Keratinocyte (primary cell): ENCODE data around the gene SMYD3. TPM values are rescaled to one million over a fixed set of nuclear protein-coding genes. Genes with fewer than 3 reads are reported as not detected.
A peak's percentile ranks its signal among the peaks of the same experiment; 100 is the strongest.

Experiments
- DNase-seq: peaks from one replicate; pipeline ENCODE4 v3.0.0-alpha.2; 2011; ENCODE audit warnings: low read depth, missing footprints, low spot score
- FAIRE-seq: peaks from 2 replicates; lab custom pipeline; 2011; peaks lifted over from hg19 to GRCh38; lab: Jason Lieb, UNC
- H2AFZ ChIP-seq: 2 replicates; pipeline ENCODE4 v1.6.0; 2012; ENCODE audit warnings: low read length, control low read depth, inconsistent platforms; ENCODE audit not compliant: control insufficient read depth
- H3K27ac ChIP-seq: 2 replicates; pipeline ENCODE4 v1.5.1; 2011; ENCODE audit warnings: low read length; ENCODE audit not compliant: control insufficient read depth, insufficient read depth
- H3K27me3 ChIP-seq: 3 replicates; pipeline ENCODE4 v1.6.0; 2011; ENCODE audit warnings: low read length; ENCODE audit not compliant: control insufficient read depth, insufficient read depth; ENCODE audit errors: extremely low read depth
- H3K36me3 ChIP-seq, 2 experiments: 2 replicates in 1 of 2; 3 replicates in 1 of 2; pipeline ENCODE4 v1.5.1; 2011; ENCODE audit warnings: low read length in 2 of 2, mild to moderate bottlenecking in 1 of 2; ENCODE audit not compliant: control insufficient read depth in 2 of 2, insufficient read depth in 2 of 2; ENCODE audit errors: extremely low read depth in 1 of 2
- H3K4me1 ChIP-seq: 3 replicates; pipeline ENCODE4 v1.5.1; 2011; ENCODE audit warnings: low read length; ENCODE audit not compliant: control insufficient read depth, insufficient read depth; ENCODE audit errors: extremely low read depth
- H3K4me2 ChIP-seq: 3 replicates; pipeline ENCODE4 v1.6.0; 2011; ENCODE audit warnings: low read depth, low read length; ENCODE audit not compliant: control insufficient read depth, insufficient read depth; ENCODE audit errors: extremely low read depth
- H3K4me3 ChIP-seq, 3 experiments: fragments of 200-600 bp in 1 of 3; sonication (generic) in 1 of 3; 2 replicates in 2 of 3; 3 replicates in 1 of 3; pipeline ENCODE4 v1.5.1; 2011 to 2016; ENCODE audit warnings: low read length in 3 of 3, mild to moderate bottlenecking in 3 of 3, control low read depth in 2 of 3, inconsistent platforms in 1 of 3, low read depth in 1 of 3, mixed read lengths in 1 of 3, mixed run types in 1 of 3, moderate library complexity in 1 of 3; ENCODE audit not compliant: control insufficient read depth in 2 of 3, insufficient read depth in 2 of 3; ENCODE audit errors: extremely low read depth in 1 of 3
- H3K79me2 ChIP-seq: 2 replicates; pipeline ENCODE4 v1.6.0; 2012; ENCODE audit warnings: low read length; ENCODE audit not compliant: control insufficient read depth, insufficient read depth
- H3K9ac ChIP-seq: 3 replicates; pipeline ENCODE4 v1.6.0; 2011; ENCODE audit warnings: low read length; ENCODE audit not compliant: control insufficient read depth, insufficient read depth; ENCODE audit errors: extremely low read depth
- H3K9me1 ChIP-seq: 3 replicates; pipeline ENCODE4 v1.6.0; 2011; ENCODE audit warnings: low read length; ENCODE audit not compliant: control insufficient read depth, insufficient read depth; ENCODE audit errors: extremely low read depth
- H3K9me3 ChIP-seq: 2 replicates; pipeline ENCODE4 v1.5.1; 2012; ENCODE audit warnings: low read depth, low read length; ENCODE audit not compliant: control insufficient read depth
- H4K20me1 ChIP-seq: 3 replicates; pipeline ENCODE4 v1.6.0; 2011; ENCODE audit warnings: low read length; ENCODE audit not compliant: control insufficient read depth, insufficient read depth; ENCODE audit errors: extremely low read depth
- CTCF ChIP-seq, 3 experiments: IDR thresholded peaks in 1 of 3; conservative IDR thresholded peaks in 1 of 3; optimal IDR thresholded peaks in 1 of 3; 2 replicates in 2 of 3; 3 replicates in 1 of 3; pipeline versions ENCODE3 to v1.5.1; 2011; ENCODE audit warnings: low read length in 3 of 3, mild to moderate bottlenecking in 3 of 3, moderate library complexity in 2 of 3, control low read depth in 1 of 3, inconsistent platforms in 1 of 3; ENCODE audit not compliant: insufficient read depth in 2 of 3; ENCODE audit errors: extremely low read depth in 1 of 3
- EZH2 ChIP-seq: IDR thresholded peaks from one replicate; pipeline ENCODE4 v1.6.1; 2012; ENCODE audit warnings: inconsistent platforms, mild to moderate bottlenecking, low read length, moderate library complexity
- dilution Hi-C: fragments of 300-500 bp; cut with MboI; formaldehyde crosslinking; loops from one replicate; pipeline ENCODE4 v1.7.0; 2020; ENCODE audit warnings: low sequenced_read_pairs; ENCODE audit not compliant: extremely low pct_ligation_motif_present
- polyA plus RNA-seq, 5 experiments: library from polyadenylated mRNA; depleted of rRNA in 3 of 5; stranded (reverse) in 3 of 5; stranded (forward) in 1 of 5; unstranded in 1 of 5; fragments of >200 nt; gene quantifications; 1 replicate in 1 of 5; 2 replicates in 3 of 5; 3 replicates in 1 of 5; pipeline versions ENCODE4 v1.2.1 to v1.2.3, GENCODE V29; 2011 to 2012; ENCODE audit warnings: missing spikeins in 2 of 5, low read depth in 1 of 5, low replicate concordance in 1 of 5

Gene SMYD3
- polyA plus RNA-seq, 1 donor (not counting 4 experiments of a cell fraction or from before 2014, with no cell fraction given), result 31.0 TPM

- Histone ChIP-seq H3K4me3 (no peak overlapping the region), H3K27me3 (no peaks in the 10 kb centered on the region), H3K36me3 (no peaks in the 10 kb centered on the region), H4K20me1 (no peaks in the 10 kb centered on the region), H2AFZ (no peak overlapping the region), H3K4me1 (no peaks in the 10 kb centered on the region), H3K9me1 (no peaks in the 10 kb centered on the region), H3K9me3 (no peaks in the 10 kb centered on the region), H3K9ac (no peak overlapping the region), H3K79me2 (no peaks in the 10 kb centered on the region), H3K4me2 (no peak overlapping the region), H3K27ac (no peak overlapping the region)
- DNase-seq (no peak), FAIRE-seq (no peak)
- dilution Hi-C loops, result no loop called here
- TF ChIP-seq CTCF (optimal IDR thresholded peaks at IDR 0.05 in 1 of 3, IDR thresholded peaks at IDR 0.05 in 1 of 3, conservative IDR thresholded peaks at IDR 0.05 in 1 of 3; ENCODE audit: extremely low read depth in 1 of 3, insufficient read depth in 2 of 3, low read length in 3 of 3) (no peak), EZH2 (no peak)
These were observed 708.7 kb downstream of the SMYD3 start for GRCh38 chr1:245798349-245798711.

- H3K4me2 ChIP-seq, result no peak overlapping the region
- no peaks in the 10 kb centered on the region for H3K9me3 ChIP-seq
- dilution Hi-C loops, result no loop called here
- no peaks in the 10 kb centered on the region for H4K20me1 ChIP-seq
- no peaks in the 10 kb centered on the region for H3K9me1 ChIP-seq
- FAIRE-seq, result no peak
- H2AFZ ChIP-seq, result no peak overlapping the region
- DNase-seq, result no peak
- TF ChIP-seq CTCF (optimal IDR thresholded peaks at IDR 0.05 in 1 of 3, IDR thresholded peaks at IDR 0.05 in 1 of 3, conservative IDR thresholded peaks at IDR 0.05 in 1 of 3; ENCODE audit: extremely low read depth in 1 of 3, insufficient read depth in 2 of 3, low read length in 3 of 3), result peak in 1 of 3 experiments; percentile 49
- TF ChIP-seq EZH2, result no peak
- no peaks in the 10 kb centered on the region for H3K79me2 ChIP-seq
- H3K4me1 ChIP-seq, result no peaks in the 10 kb centered on the region
- no peak overlapping the region for H3K9ac ChIP-seq
- no peak overlapping the region for H3K4me3 ChIP-seq
- no peaks in the 10 kb centered on the region for H3K36me3 ChIP-seq
- H3K27me3 ChIP-seq, result no peaks in the 10 kb centered on the region
- H3K27ac ChIP-seq, result no peak overlapping the region
These were observed 709.3 kb downstream of the SMYD3 start for GRCh38 chr1:245797592-245798348.
